Cardiac muscle cell (in vitro differentiated cells and primary cell): ENCODE measurements around the gene PRR19. TPM values are rescaled to one million over a fixed set of nuclear protein-coding genes. Genes with fewer than 3 reads are reported as not detected.

Source experiments
- DNase-seq, 2 donors: peaks; one replicate each; pipeline versions ENCODE4 v3.0.0 to v3.0.0-alpha.2; 2010 to 2017; ENCODE audit warnings: low read depth in 1 of 2, low spot score in 1 of 2
- H3K27ac ChIP-seq: fragments of 200-600 bp; sonication (generic); 2 replicates; pipeline ENCODE4 v1.5.1; 2016
- H3K27me3 ChIP-seq: fragments of 200-600 bp; sonication (generic); 2 replicates; pipeline ENCODE4 v1.6.0; 2016; ENCODE audit warnings: control low read depth
- H3K36me3 ChIP-seq: fragments of 200-600 bp; sonication (generic); 2 replicates; pipeline ENCODE4 v1.5.1; 2016; ENCODE audit warnings: control low read depth
- H3K4me1 ChIP-seq: fragments of 200-600 bp; sonication (generic); 2 replicates; pipeline ENCODE4 v1.8.1; 2017; ENCODE audit warnings: low read depth, mild to moderate bottlenecking, mixed run types
- H3K4me3 ChIP-seq: fragments of 200-600 bp; sonication (generic); 2 replicates; pipeline ENCODE4 v1.5.1; 2016; ENCODE audit warnings: mild to moderate bottlenecking
- H3K9me3 ChIP-seq: fragments of 200-600 bp; sonication (generic); 2 replicates; pipeline ENCODE4 v1.5.1; 2017; ENCODE audit warnings: low read depth, mild to moderate bottlenecking, control low read depth
- polyA plus RNA-seq: library from polyadenylated mRNA; unstranded; fragments of >200 nt; fragmentation: Nextera tagmentation; extraction: Ambion mirVana; gene quantifications from 2 replicates; pipeline ENCODE4 v1.2.1, GENCODE V29; 2016
- total RNA-seq: library from RNA; depleted of rRNA; stranded (reverse); fragments of >200 nt; gene quantifications from 2 replicates; pipeline ENCODE4 v1.2.3, GENCODE V29; 2016
- TF ChIP-seq, protein P1 (sequence below): IDR thresholded peaks from 2 replicates; pipeline ENCODE4 v1.5.1; 2012; ENCODE audit warnings: low read depth, mild to moderate bottlenecking, low read length

The PRR19 gene
- total and polyA plus RNA-seq, 2 experiments from 2014 or later: 1.4 to 2.9 TPM

DNA sequence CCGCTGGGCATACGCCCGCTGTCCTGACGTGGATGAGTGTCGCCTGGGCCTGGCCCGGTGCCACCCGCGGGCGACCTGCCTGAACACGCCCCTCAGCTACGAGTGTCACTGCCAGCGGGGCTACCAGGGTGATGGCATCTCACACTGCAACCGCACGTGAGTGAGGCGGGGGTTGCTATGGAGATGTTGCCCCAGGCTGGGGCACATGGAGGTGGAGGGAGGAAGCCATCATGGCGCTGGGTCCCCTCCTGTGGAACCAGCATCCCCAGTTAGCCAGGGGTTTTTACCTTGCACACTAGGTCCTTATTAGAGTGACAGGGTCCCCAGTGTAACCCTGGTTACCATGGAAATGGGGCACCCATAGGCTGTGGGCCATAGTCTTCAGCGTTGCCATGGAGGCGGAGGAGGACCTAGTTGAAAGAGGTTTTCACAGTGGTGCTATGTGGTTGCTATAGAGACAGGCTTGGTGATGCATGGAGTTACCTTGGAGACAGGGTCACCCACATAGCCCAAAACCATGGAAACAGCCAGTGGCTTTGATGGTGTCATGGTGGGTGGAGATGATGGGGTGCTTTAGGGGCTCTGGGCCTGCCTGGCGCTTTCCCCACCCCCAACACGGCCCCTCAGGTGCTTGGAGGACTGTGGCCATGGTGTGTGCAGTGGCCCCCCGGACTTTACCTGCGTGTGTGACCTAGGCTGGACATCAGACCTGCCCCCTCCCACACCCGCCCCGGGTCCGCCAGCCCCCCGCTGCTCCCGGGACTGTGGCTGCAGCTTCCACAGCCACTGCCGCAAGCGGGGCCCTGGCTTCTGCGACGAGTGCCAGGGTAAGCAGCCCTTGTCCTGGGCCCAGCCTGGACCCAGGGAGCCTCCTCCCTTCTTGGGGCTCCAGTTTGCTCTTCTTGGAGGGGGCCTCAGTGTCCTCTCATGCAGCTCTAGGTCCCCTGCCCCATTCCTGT lies 50.6 kb downstream of the PRR19 start:
- DNase-seq: no peak
- Histone ChIP-seq H3K27ac (no peak overlapping the region), H3K27me3 (no peaks in the 10 kb centered on the region), H3K9me3 (no peaks in the 10 kb centered on the region), H3K4me3 (no peak overlapping the region), H3K36me3 (peaks cover 27% of the 10 kb centered on the region), H3K4me1 (no peaks in the 10 kb centered on the region)
- TF ChIP-seq, protein P1, sequence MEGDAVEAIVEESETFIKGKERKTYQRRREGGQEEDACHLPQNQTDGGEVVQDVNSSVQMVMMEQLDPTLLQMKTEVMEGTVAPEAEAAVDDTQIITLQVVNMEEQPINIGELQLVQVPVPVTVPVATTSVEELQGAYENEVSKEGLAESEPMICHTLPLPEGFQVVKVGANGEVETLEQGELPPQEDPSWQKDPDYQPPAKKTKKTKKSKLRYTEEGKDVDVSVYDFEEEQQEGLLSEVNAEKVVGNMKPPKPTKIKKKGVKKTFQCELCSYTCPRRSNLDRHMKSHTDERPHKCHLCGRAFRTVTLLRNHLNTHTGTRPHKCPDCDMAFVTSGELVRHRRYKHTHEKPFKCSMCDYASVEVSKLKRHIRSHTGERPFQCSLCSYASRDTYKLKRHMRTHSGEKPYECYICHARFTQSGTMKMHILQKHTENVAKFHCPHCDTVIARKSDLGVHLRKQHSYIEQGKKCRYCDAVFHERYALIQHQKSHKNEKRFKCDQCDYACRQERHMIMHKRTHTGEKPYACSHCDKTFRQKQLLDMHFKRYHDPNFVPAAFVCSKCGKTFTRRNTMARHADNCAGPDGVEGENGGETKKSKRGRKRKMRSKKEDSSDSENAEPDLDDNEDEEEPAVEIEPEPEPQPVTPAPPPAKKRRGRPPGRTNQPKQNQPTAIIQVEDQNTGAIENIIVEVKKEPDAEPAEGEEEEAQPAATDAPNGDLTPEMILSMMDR: no peak

DNA sequence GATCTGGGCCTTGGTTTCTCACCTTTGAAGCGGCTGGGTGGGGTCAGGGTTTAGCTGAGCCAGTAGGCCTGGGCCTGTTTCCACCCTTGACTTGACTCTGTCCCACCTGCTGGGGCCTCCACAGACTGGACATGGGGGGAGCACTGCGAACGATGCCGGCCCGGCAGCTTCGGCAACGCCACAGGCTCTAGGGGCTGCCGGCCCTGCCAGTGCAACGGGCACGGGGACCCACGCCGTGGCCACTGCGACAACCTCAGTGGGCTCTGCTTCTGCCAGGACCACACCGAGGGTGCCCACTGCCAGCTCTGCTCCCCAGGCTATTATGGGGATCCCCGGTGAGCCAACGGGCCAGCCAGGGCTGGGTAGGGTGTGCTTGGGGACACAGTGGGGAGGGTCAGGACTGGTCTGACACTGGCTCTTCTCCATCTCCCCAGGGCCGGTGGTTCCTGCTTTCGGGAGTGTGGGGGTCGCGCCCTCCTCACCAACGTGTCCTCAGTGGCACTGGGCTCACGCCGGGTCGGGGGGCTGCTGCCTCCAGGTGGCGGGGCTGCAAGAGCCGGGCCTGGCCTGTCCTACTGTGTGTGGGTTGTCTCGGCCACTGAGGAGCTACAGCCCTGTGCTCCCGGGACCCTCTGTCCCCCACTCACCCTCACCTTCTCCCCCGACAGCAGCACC lies 51.5 kb downstream of the PRR19 start:
- Histone ChIP-seq H3K27ac (no peak overlapping the region), H3K4me3 (no peak overlapping the region), H3K27me3 (no peaks in the 10 kb centered on the region), H3K36me3 (peaks cover 23% of the 10 kb centered on the region), H3K9me3 (no peaks in the 10 kb centered on the region), H3K4me1 (no peaks in the 10 kb centered on the region)
- no peak for DNase-seq
- TF ChIP-seq, protein P1: no peak

DNA sequence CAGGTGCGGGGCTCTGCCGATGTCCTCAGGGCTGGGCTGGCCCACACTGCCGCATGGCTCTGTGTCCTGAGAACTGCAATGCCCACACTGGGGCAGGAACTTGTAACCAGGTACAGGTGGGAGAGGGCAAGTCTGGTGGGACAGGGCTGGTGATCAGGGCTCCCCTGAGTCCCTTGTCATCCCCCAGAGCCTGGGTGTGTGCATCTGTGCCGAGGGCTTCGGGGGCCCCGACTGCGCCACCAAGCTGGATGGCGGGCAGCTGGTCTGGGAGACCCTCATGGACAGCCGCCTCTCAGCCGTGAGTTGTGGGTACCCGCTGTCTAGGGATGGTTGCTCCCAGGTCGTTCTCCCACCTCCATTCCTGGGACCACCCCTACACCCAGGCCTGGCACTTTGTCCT lies 54.0 kb downstream of the PRR19 start:
- TF ChIP-seq, protein P1: no peak
- H3K27ac ChIP-seq: no peak overlapping the region
- H3K9me3 ChIP-seq: no peaks in the 10 kb centered on the region
- H3K4me1 ChIP-seq: no peaks in the 10 kb centered on the region
- no peak for DNase-seq
- H3K27me3 ChIP-seq: no peaks in the 10 kb centered on the region
- H3K36me3 ChIP-seq: peaks cover 26% of the 10 kb centered on the region
- H3K4me3 ChIP-seq: no peak overlapping the region

DNA sequence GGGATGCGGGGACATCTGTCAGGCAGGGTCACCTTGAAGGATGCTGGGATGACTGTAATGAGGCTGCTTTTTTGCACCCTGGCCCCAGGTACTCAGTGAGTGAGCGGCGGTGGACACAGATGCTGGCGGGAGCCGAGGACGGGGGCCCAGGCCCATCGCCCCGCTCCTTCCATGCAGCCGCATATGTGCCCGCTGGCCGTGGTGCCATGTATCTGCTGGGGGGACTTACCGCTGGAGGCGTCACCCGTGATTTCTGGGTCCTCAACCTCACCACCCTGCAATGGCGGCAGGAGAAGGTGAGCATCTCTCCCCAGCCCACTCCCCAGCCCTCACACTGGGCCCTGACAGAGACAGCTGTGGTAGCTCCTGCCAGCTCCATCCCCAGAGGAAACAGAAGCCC lies 54.8 kb downstream of the PRR19 start:
- no peaks in the 10 kb centered on the region for H3K4me1 ChIP-seq
- no peaks in the 10 kb centered on the region for H3K9me3 ChIP-seq
- peaks cover 26% of the 10 kb centered on the region for H3K36me3 ChIP-seq
- H3K27me3 ChIP-seq: no peaks in the 10 kb centered on the region
- TF ChIP-seq, protein P1: no peak
- no peak overlapping the region for H3K4me3 ChIP-seq
- H3K27ac ChIP-seq: no peak overlapping the region
- DNase-seq: no peak

DNA sequence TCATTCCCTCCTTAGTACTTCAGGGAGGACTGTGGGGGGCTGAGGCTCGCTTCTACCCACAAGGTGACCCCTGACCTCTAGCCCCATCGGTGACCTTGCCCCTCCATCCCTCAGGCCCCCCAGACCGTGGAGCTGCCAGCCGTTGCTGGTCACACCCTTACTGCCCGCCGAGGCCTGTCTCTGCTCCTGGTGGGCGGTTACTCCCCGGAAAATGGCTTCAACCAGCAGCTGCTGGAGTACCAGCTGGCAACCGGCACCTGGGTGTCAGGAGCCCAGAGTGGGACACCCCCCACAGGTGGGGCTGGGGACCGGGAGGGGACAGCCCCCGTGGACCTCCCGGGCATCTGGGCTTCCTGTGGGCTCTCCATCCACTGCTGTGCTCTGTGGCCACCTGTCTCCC lies 55.4 kb downstream of the PRR19 start:
- no peak overlapping the region for H3K27ac ChIP-seq
- H3K27me3 ChIP-seq: no peaks in the 10 kb centered on the region
- no peaks in the 10 kb centered on the region for H3K4me1 ChIP-seq
- no peak overlapping the region for H3K4me3 ChIP-seq
- no peak for DNase-seq
- no peaks in the 10 kb centered on the region for H3K9me3 ChIP-seq
- peaks cover 26% of the 10 kb centered on the region for H3K36me3 ChIP-seq
- TF ChIP-seq, protein P1: no peak

Other genes with a start within 250 kb of the PRR19 start
- 9.1 and 11.8 TPM in 2 replicates for gene GRIK5, start 231.9 kb upstream of the PRR19 start, total RNA-seq
- gene GRIK5, start 231.9 kb upstream of the PRR19 start, polyA plus RNA-seq: 3.4 and 6.3 TPM in 2 replicates
- gene ZNF574, start 226.0 kb upstream of the PRR19 start, total RNA-seq: 29.2 and 36.2 TPM in 2 replicates
- gene ZNF574, start 226.0 kb upstream of the PRR19 start, polyA plus RNA-seq: 23.9 and 32.5 TPM in 2 replicates
- gene POU2F2, start 169.7 kb upstream of the PRR19 start, total RNA-seq: not detected in 2 replicates
- 0.12 and 0.31 TPM in 2 replicates for gene POU2F2, start 169.7 kb upstream of the PRR19 start, polyA plus RNA-seq
- 69.7 and 71.6 TPM in 2 replicates for gene DEDD2, start 84.5 kb upstream of the PRR19 start, total RNA-seq
- 46.0 and 58.2 TPM in 2 replicates for gene DEDD2, start 84.5 kb upstream of the PRR19 start, polyA plus RNA-seq
- 8.8 and 13.0 TPM in 2 replicates for gene ZNF526, start 81.8 kb upstream of the PRR19 start, total RNA-seq
- gene ZNF526, start 81.8 kb upstream of the PRR19 start, polyA plus RNA-seq: 9.2 and 10.1 TPM in 2 replicates
- 28.0 and 33.2 TPM in 2 replicates for gene GSK3A, start 59.5 kb upstream of the PRR19 start, total RNA-seq
- 35.3 and 40.2 TPM in 2 replicates for gene GSK3A, start 59.5 kb upstream of the PRR19 start, polyA plus RNA-seq
- 97.6 and 108 TPM in 2 replicates for gene ERF, start 47.0 kb upstream of the PRR19 start, total RNA-seq
- 25.1 and 25.4 TPM in 2 replicates for gene ERF, start 47.0 kb upstream of the PRR19 start, polyA plus RNA-seq
- 55.5 and 62.9 TPM in 2 replicates for gene CIC, start 32.9 kb upstream of the PRR19 start, total RNA-seq
- gene CIC, start 32.9 kb upstream of the PRR19 start, polyA plus RNA-seq: 18.1 and 18.7 TPM in 2 replicates
- 91.2 and 144 TPM in 2 replicates for gene PAFAH1B3, start 492 bp downstream of the PRR19 start, total RNA-seq
- 87.9 and 131 TPM in 2 replicates for gene PAFAH1B3, start 492 bp downstream of the PRR19 start, polyA plus RNA-seq
- 0.18 and 3.7 TPM in 2 replicates for gene TMEM145, start 11.2 kb downstream of the PRR19 start, total RNA-seq
- 0.47 and 3.8 TPM in 2 replicates for gene TMEM145, start 11.2 kb downstream of the PRR19 start, polyA plus RNA-seq
- 81.9 and 102 TPM in 2 replicates for gene MEGF8, start 23.5 kb downstream of the PRR19 start, total RNA-seq
- gene MEGF8, start 23.5 kb downstream of the PRR19 start, polyA plus RNA-seq: 18.5 and 23.9 TPM in 2 replicates
- gene CNFN, start 88.2 kb downstream of the PRR19 start, total RNA-seq: 0.95 and 8.2 TPM in 2 replicates
- gene CNFN, start 88.2 kb downstream of the PRR19 start, polyA plus RNA-seq: 7.1 and 12.1 TPM in 2 replicates
- 20.4 and 24.4 TPM in 2 replicates for gene LIPE, start 125.3 kb downstream of the PRR19 start, total RNA-seq
- 16.6 and 20.2 TPM in 2 replicates for gene LIPE, start 125.3 kb downstream of the PRR19 start, polyA plus RNA-seq
- gene CXCL17, start 140.8 kb downstream of the PRR19 start, total RNA-seq: 0.25 TPM in 1 of 2 replicates, not detected in the other
- gene CXCL17, start 140.8 kb downstream of the PRR19 start, polyA plus RNA-seq: 0.59 and 1.1 TPM in 2 replicates
- not detected in 2 replicates for gene CEACAM1, start 226.3 kb downstream of the PRR19 start, total RNA-seq
- gene CEACAM1, start 226.3 kb downstream of the PRR19 start, polyA plus RNA-seq: not detected in 2 replicates